22Rv1 (cell line): Measurements from ENCODE around the gene FAM180B.
"Not testable (repeated sequence)": the region's sequence is repeated elsewhere in the genome, so short reads cannot be mapped to it uniquely, and the experiment has no call there.

Experiments used
- H3K27ac ChIP-seq: fragments of 450-650 bp; 2 replicates; pipeline ENCODE4 v1.5.1; 2017
- CTCF ChIP-seq: fragments of 450-650 bp; IDR thresholded peaks from 2 replicates; pipeline ENCODE4 v1.5.1; 2017; ENCODE audit warnings: mild to moderate bottlenecking
- ZFX ChIP-seq: fragments of 450-650 bp; IDR thresholded peaks from 2 replicates; pipeline ENCODE4 v1.6.1; 2017; ENCODE audit warnings: antibody characterized with exemption, borderline replicate concordance

Gene FAM180B

GRCh38 chr11:47616726-47617416 lies 30.4 kb downstream of the FAM180B start:
- no peak overlapping the region for H3K27ac ChIP-seq
- peak; percentile 65 for TF ChIP-seq CTCF
- no peak for TF ChIP-seq ZFX

GRCh38 chr11:47617417-47617809 lies 30.9 kb downstream of the FAM180B start:
- TF ChIP-seq CTCF (0 out of 2 replicates have a peak, but pooled peaks have one; percentile 15), ZFX (no peak)
- H3K27ac ChIP-seq: no peak overlapping the region

DNA sequence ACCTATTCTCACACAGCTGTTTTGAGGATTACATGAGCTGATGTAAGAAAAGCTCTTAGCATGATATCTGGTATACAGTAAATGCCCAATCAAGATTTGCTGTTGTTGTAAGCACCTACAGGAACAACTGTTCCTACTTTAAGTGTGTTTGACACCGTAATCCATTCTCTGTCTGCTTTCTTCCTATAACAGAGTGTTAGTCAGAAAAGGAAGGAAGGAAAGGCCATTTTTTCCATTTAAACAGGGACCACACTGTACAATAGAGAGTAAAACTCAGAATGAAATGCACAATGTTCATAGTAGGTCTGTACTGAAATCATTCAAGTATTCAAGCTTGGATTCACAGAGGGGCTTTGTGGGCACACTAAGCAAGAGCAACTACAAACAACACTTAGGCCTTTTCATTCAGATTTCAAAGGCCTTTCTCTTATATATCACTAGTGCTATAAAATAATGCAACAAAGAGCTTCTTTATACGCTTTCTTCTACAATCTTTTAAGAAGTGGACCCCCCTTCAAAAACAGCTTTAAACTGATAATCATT lies 34.4 kb downstream of the FAM180B start:
- TF ChIP-seq CTCF: no peak
- TF ChIP-seq ZFX: no peak
- H3K27ac ChIP-seq: no peak overlapping the region

DNA sequence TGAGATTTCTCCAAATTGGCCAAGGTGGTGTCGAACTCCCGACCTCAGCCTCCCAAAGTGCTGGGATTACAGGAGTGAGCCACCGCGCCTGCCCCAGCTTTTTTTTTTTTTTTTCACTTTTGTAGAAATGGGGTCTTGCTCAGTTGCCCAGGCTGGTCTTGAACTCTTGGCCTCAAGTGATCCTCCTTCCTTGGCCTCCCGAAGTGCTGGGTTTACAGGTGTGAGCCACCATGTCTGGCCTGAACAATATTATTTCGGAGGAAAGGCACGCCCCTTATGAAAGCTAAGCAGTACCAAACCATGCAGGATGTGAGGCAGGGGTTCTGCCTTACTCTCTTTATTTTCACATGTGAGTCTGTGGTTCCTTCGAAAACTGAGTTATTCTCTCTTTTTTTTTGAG lies 39.8 kb downstream of the FAM180B start:
- no peak for TF ChIP-seq ZFX
- TF ChIP-seq CTCF: no peak
- no peak overlapping the region for H3K27ac ChIP-seq

DNA sequence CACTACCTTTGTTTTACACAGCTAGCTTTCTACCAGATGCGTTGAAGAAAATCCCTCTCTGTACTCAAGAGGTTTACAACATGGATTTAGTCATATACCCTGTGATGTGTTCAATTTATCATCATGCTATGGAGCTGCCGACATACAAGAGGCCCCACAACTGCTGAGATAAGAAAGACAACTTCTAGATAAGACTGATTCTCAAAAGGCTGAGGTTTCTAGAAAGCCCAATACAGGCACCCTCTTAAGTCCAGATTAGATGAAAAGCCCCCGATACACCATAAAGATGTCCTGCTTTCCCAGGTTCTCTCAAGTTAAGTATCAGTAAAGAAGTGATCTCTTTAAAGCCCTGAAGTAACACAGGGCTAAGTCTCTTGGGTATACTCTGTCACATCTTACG lies 41.5 kb downstream of the FAM180B start:
- H3K27ac ChIP-seq: no peak overlapping the region
- no peak for TF ChIP-seq ZFX
- TF ChIP-seq CTCF: no peak

GRCh38 chr11:47631473-47631872 lies 45.0 kb downstream of the FAM180B start:
- peak overlapping the region; percentile 6; the same call in 1 of the 2 replicates for H3K27ac ChIP-seq
- TF ChIP-seq ZFX: no peak
- no peak for TF ChIP-seq CTCF

DNA sequence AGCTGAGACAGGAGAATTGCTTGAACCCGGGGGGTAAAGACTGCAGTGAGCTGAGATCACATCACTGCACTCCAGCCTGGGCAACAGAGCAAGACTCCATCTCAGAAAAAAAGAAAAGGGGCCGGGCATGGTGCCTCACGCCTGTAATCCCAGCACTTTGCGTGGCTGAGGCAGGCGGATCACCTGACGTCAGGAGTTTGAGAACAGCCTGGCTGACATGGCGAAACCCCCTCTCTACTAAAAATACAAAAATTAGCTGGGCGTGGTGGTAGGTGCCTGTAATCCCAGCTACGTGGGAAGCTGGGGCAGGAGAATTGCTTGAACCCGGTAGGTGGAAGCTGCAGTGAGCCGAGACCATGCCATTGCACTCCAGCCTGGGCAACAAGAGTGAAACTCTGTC lies 49.9 kb downstream of the FAM180B start:
- H3K27ac ChIP-seq: not testable (repeated sequence)
